Ovary (tissue), 9 donors: ENCODE results near the gene LRRC3. TPM values are rescaled to one million over a fixed set of nuclear protein-coding genes. Genes with fewer than 3 reads are reported as not detected.

ENCODE experiments used
- DNase-seq, 5 donors: peaks; one replicate each; pipeline ENCODE4 v3.0.0-alpha.2; 2019 to 2020
- H3K27ac ChIP-seq, 2 donors: fragments of 200-600 bp; one replicate each; pipeline versions ENCODE4 v1.5.1 to v1.8.0; 2019 to 2022
- H3K27me3 ChIP-seq: fragments of 200-600 bp; one replicate; pipeline ENCODE4 v1.8.0; 2022
- H3K36me3 ChIP-seq: fragments of 200-600 bp; sonication (generic); one replicate; pipeline ENCODE4 v1.5.1; 2019
- H3K4me1 ChIP-seq: one replicate; pipeline ENCODE4 v1.8.1; 2013; ENCODE audit warnings: mild to moderate bottlenecking, moderate library complexity; ENCODE audit not compliant: insufficient read depth
- H3K4me3 ChIP-seq: fragments of 200-600 bp; sonication (generic); one replicate; pipeline ENCODE4 v1.5.1; 2017
- H3K9me3 ChIP-seq, 2 donors: fragments of 200-600 bp in 1 of 2; sonication (generic) in 1 of 2; one replicate each; pipeline versions ENCODE4 v1.5.1 to v1.8.1; 2013 to 2019; ENCODE audit warnings: mild to moderate bottlenecking in 1 of 2, moderate library complexity in 1 of 2
- EP300 ChIP-seq: sonication (generic); formaldehyde crosslinking; IDR thresholded peaks from one replicate; pipeline ENCODE4 v1.6.1; 2017; ENCODE audit warnings: antibody characterized with exemption
- POLR2A ChIP-seq: fragments of 450-650 bp; IDR thresholded peaks from one replicate; pipeline ENCODE4 v1.6.1; 2017; ENCODE audit warnings: antibody characterized with exemption, mild to moderate bottlenecking, moderate library complexity
- WGBS, 3 donors: extraction: QIAGEN DNeasy Blood & Tissue Kit in 1 of 3; methylation state at CpG; one replicate each; pipeline versions ENCODE4 v1.1.5 to v1.1.7; 2013 to 2017; 5-methylcytosine and 5-hydroxymethylcytosine counted together
- intact Hi-C, 4 donors: fragments of 100-400 bp; cut with DNase I; formaldehyde crosslinking; loops; one replicate each; pipeline versions ENCODE4 v1.11.0 to v1.15.1; 2022 to 2023
- polyA plus RNA-seq, 2 donors: library from polyadenylated mRNA; stranded (reverse); fragments of 200-250 nt in 1 of 2; fragments of 350-450 nt in 1 of 2; fragmentation: Illumina TruSeq in 1 of 2; extraction: RNeasy Lipid Tissue Mini Kit (QIAGEN cat#74804) in 1 of 2; gene quantifications; one replicate each; pipeline ENCODE4 v1.2.3, GENCODE V29; 2013 to 2014
- total RNA-seq, 7 donors: library from RNA; depleted of rRNA in 2 of 7; stranded (reverse); fragments of >200 nt in 2 of 7; fragmentation: NEBNext Ultra II Directional in 3 of 7; extraction: Animal tissue kit (Norgen Biotek cat#: 25700) in 3 of 7; gene quantifications; one replicate each; pipeline versions ENCODE4 v1.1.0 to v1.2.4, GENCODE V29; 2016 to 2023
- TF ChIP-seq, protein P1 (sequence below), 3 donors: fragments of 450-650 bp in 2 of 3; fragments of 200-600 bp in 1 of 3; IDR thresholded peaks; one replicate each; pipeline versions ENCODE4 v1.5.1 to v1.8.0; 2016 to 2022; ENCODE audit warnings: antibody characterized with exemption in 3 of 3, mild to moderate bottlenecking in 1 of 3
- donor health status: DM: no; HTN: no; CAD: no; lungs with moderate emphysema.
- donor health status: DM: no; HTN: no; CAD: no.
- donor health status: Bipolar disorder and iron deficiency.
- donor health status: DM: yes; HTN: yes; CAD: no.
- donor health status: DM: no; HTN: no; CAD: no.
- donor health status: DM: yes; HTN: yes; CAD: no.

LRRC3 gene
- total and polyA plus RNA-seq, 9 donors, result 2.4 to 6.8 (median 3.9) TPM

DNA sequence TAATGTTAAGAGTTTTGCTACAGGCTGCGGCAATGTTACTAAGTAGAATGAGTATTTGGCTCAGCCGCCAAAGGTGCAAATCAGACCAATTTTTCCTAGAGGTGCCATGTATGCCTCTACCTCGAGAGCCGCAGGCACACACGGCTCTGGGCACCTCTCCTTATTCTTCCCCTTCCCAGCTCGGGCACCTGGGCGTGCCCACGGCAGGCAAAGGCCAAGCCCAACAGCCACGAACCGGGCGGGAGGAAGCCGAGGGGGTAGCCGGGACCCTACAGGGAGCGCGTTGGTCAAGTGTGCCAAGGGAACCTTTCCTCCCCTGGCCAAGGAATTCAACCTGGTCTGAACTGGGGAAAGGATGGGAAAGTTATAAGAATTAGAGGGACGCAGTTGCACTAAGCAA lies 31.0 kb downstream of the LRRC3 start:
- Histone ChIP-seq H3K36me3 (no peaks in the 10 kb centered on the region), H3K9me3 (peaks cover 0 to 6% of the 10 kb centered on the region in 2 donors), H3K27ac (no peak overlapping the region), H3K27me3 (no peaks in the 10 kb centered on the region), H3K4me3 (no peak overlapping the region), H3K4me1 (no peaks in the 10 kb centered on the region)
- TF ChIP-seq, protein P1, sequence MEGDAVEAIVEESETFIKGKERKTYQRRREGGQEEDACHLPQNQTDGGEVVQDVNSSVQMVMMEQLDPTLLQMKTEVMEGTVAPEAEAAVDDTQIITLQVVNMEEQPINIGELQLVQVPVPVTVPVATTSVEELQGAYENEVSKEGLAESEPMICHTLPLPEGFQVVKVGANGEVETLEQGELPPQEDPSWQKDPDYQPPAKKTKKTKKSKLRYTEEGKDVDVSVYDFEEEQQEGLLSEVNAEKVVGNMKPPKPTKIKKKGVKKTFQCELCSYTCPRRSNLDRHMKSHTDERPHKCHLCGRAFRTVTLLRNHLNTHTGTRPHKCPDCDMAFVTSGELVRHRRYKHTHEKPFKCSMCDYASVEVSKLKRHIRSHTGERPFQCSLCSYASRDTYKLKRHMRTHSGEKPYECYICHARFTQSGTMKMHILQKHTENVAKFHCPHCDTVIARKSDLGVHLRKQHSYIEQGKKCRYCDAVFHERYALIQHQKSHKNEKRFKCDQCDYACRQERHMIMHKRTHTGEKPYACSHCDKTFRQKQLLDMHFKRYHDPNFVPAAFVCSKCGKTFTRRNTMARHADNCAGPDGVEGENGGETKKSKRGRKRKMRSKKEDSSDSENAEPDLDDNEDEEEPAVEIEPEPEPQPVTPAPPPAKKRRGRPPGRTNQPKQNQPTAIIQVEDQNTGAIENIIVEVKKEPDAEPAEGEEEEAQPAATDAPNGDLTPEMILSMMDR (IDR thresholded peaks at IDR 0.05), result no peak
- TF ChIP-seq EP300 (no peak), POLR2A (no peak)
- no peak for DNase-seq
- 72 to 85% (median 85%) methylated on average over 16 of the region's 16 CpGs for WGBS, 3 donors
- intact Hi-C loops, result no loop called here

DNA sequence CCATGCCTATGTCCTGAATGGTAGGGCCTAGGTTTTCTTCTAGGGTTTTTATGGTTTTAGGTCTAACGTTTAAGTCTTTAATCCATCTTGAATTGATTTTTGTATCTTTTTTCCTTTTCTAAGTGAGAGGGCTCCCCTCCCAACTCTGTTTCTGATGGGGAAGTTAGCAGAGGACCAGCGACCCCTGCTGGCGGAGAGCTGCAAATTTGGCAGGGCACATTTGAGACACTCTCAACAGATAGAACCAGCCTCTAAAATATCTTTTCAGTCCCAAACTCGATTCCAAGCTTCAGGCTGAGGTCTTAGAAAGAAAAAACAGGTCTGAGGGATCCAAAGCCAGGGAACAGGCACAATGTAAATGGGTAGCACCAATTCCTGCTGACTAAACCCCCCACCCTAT lies 32.5 kb downstream of the LRRC3 start:
- 23 to 29% (median 29%) methylated on average over 4 of the region's 4 CpGs for WGBS, 3 donors
- intact Hi-C loops, result no loop called here
- TF ChIP-seq EP300 (no peak), POLR2A (no peak)
- TF ChIP-seq, protein P1 (IDR thresholded peaks at IDR 0.05), result no peak

DNA sequence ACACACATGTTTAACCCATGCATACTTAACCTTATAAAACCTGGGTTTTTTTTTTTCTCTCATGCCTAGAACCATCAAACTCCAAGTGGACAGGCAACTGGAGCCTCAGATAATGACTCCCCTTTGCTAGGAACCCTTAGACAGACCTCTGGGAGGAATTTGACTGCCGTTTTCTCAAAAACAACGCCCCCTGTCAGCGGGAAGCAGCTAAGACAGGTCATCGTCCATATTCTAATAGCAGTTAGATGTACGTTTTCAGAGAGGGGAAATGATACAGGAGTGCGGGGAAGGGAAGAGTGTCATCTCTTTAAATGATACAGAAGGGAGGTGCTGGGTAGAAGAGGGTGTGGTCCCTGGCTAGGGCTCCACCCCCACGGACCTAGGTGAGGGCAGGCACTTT lies 34.7 kb downstream of the LRRC3 start:
- TF ChIP-seq POLR2A (no peak), EP300 (no peak)
- TF ChIP-seq, protein P1 (IDR thresholded peaks at IDR 0.05), result no peak
- peaks cover 0 to 6% of the 10 kb centered on the region in 2 donors for H3K9me3 ChIP-seq

More for the DNA sequence above, 32.5 kb downstream of the LRRC3 start:
- Histone ChIP-seq H3K27me3 (no peaks in the 10 kb centered on the region), H3K9me3 (peaks cover 0 to 6% of the 10 kb centered on the region in 2 donors), H3K27ac (no peak overlapping the region), H3K4me1 (no peaks in the 10 kb centered on the region), H3K4me3 (no peak overlapping the region), H3K36me3 (no peaks in the 10 kb centered on the region)
- no peak for DNase-seq

DNA sequence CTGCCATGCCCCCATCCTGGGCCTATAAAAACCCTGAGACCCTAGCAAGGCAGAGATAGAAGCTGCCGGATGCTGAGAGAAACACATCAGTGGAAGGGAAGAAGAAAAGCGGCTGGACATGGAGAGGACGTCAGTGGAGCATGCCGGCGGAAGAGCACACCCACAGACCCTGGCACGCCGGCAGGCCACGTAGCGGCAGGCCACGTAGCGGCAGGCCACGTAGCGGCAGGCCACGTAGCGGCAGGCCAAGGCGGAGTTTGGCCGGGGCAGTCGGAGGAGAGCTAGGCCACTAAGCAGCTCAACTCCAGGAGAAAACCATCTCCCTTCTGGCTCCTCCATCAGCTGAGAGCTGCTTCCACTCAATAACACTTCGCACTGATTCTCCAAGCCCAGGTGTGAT lies 35.1 kb downstream of the LRRC3 start:
- no peak for TF ChIP-seq EP300
- no peak for TF ChIP-seq POLR2A
- TF ChIP-seq, protein P1 (IDR thresholded peaks at IDR 0.05), result no peak
- intact Hi-C loops, result no loop called here
- no peak overlapping the region for H3K4me3 ChIP-seq
- peaks cover 0 to 6% of the 10 kb centered on the region in 2 donors for H3K9me3 ChIP-seq
- H3K36me3 ChIP-seq, result no peaks in the 10 kb centered on the region
- H3K27me3 ChIP-seq, result no peaks in the 10 kb centered on the region
- WGBS, 3 donors, result 92 to 97% (median 96%) methylated on average over 19 of the region's 19 CpGs
- no peaks in the 10 kb centered on the region for H3K4me1 ChIP-seq
- DNase-seq, result no peak
- no peak overlapping the region for H3K27ac ChIP-seq

More for the DNA sequence above, 34.7 kb downstream of the LRRC3 start:
- Histone ChIP-seq H3K36me3 (no peaks in the 10 kb centered on the region), H3K4me3 (no peak overlapping the region), H3K27ac (no peak overlapping the region), H3K4me1 (no peaks in the 10 kb centered on the region), H3K27me3 (no peaks in the 10 kb centered on the region)
- 30 to 34% (median 31%) methylated on average over 7 of the region's 7 CpGs for WGBS, 3 donors
- DNase-seq, result no peak
- intact Hi-C loops, result no loop called here
